SK-N-SH (cell line): ENCODE data around the gene ATP8B3.

ENCODE experiments used
- SIN3A ChIP-seq: IDR thresholded peaks from 2 replicates; pipeline ENCODE4 v1.6.1; 2012; ENCODE audit warnings: low read depth, mild to moderate bottlenecking, low read length, moderate library complexity, borderline replicate concordance
- TF ChIP-seq, protein P1 (sequence below): fragments of 200-600 bp; sonication (generic); IDR thresholded peaks from 2 replicates; pipeline ENCODE4 v1.6.1; 2017; ENCODE audit warnings: antibody characterized with exemption, mild to moderate bottlenecking, moderate library complexity

DNA sequence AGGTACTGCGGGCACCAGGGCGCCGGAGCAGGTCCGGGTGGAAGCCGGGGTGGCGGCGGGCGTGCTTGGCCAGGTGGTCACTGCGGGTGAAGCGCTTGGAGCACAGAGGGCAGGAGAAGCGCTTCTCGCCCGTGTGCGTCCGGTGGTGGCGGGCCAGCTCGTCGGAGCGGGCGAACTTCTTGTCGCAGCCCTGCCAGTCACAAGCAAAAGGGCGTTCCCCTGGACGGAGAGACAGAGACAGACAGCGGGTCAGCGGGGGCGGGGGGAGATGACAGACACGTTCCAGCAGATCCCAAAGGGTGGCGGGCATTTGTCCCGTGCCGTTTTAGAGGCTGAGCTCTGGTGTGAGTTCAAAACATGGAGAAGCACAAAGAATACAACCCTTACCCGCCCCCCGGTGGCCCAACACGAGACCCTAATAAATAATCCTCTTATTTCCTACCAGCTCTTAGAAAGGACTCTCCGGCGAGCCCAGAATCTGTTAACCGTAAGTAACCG is 42.5 kb upstream of the ATP8B3 start:
- TF ChIP-seq, protein P1, sequence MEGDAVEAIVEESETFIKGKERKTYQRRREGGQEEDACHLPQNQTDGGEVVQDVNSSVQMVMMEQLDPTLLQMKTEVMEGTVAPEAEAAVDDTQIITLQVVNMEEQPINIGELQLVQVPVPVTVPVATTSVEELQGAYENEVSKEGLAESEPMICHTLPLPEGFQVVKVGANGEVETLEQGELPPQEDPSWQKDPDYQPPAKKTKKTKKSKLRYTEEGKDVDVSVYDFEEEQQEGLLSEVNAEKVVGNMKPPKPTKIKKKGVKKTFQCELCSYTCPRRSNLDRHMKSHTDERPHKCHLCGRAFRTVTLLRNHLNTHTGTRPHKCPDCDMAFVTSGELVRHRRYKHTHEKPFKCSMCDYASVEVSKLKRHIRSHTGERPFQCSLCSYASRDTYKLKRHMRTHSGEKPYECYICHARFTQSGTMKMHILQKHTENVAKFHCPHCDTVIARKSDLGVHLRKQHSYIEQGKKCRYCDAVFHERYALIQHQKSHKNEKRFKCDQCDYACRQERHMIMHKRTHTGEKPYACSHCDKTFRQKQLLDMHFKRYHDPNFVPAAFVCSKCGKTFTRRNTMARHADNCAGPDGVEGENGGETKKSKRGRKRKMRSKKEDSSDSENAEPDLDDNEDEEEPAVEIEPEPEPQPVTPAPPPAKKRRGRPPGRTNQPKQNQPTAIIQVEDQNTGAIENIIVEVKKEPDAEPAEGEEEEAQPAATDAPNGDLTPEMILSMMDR = no peak
- TF ChIP-seq SIN3A = no peak
